Left ventricle myocardium inferior (tissue), 1 donor: Measurements from ENCODE around the gene PECR. TPM values are rescaled to one million over a fixed set of nuclear protein-coding genes. Genes with fewer than 3 reads are reported as not detected.

Source experiments
- DNase-seq: peaks from one replicate; pipeline ENCODE4 v3.0.0-alpha.2; 2020
- H3K27ac ChIP-seq: fragments of 200-600 bp; replicated peaks from 2 replicates; pipeline ENCODE4 v1.8.0; 2021
- H3K27me3 ChIP-seq: fragments of 200-600 bp; 2 replicates; pipeline ENCODE4 v1.8.0; 2021; ENCODE audit warnings: low read depth
- H3K36me3 ChIP-seq: fragments of 200-600 bp; 2 replicates; pipeline ENCODE4 v1.8.0; 2021
- H3K4me1 ChIP-seq: fragments of 200-600 bp; 2 replicates; pipeline ENCODE4 v1.8.0; 2021
- H3K4me3 ChIP-seq: fragments of 200-600 bp; 2 replicates; pipeline ENCODE4 v1.8.0; 2021; ENCODE audit warnings: mild to moderate bottlenecking, moderate library complexity
- H3K9me3 ChIP-seq: fragments of 200-600 bp; replicated peaks from 2 replicates; pipeline ENCODE4 v1.8.0; 2021
- intact Hi-C: fragments of 100-400 bp; cut with micrococcal nuclease; formaldehyde crosslinking; loops from one replicate; pipeline ENCODE4 v1.11.0; 2022
- total RNA-seq: library from RNA; stranded (reverse); fragmentation: NEBNext Ultra II Directional; extraction: Animal tissue kit (Norgen Biotek cat#: 25700); gene quantifications from one replicate; pipeline ENCODE4 v1.2.1, GENCODE V29; 2021
- TF ChIP-seq, protein P1 (sequence below): fragments of 200-600 bp; IDR thresholded peaks from 2 replicates; pipeline ENCODE4 v1.8.0; 2021; ENCODE audit warnings: antibody characterized with exemption, mild to moderate bottlenecking, borderline replicate concordance
- donor health status: DM: no; HTN: yes; CAD: no; lungs with severe emphysema.

Gene PECR
- total RNA-seq, 1 donor from 2014 or later: 4.0 TPM

DNA sequence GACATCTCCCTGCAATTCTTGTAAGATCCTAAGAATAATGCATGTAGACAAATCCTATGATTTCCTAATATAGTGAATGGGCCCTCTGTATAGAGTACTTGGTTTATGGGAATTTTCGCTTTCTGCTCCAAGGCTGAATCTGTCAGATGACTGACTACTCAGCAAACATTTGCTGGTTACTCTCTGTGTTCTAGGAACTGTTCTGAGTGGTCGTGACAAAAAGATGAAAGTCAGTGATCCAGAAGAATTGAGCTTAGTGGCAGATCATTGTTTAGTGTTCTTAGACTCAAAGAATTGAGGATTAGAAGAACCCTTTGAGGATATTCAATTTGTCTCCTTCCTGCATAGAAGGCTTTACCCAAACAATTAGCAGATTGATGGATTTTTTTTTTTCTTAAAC, 37.5 kb upstream of the PECR start:
- Histone ChIP-seq H3K27me3 (no peaks in the 10 kb centered on the region), H3K4me1 (peaks cover 29% of the 10 kb centered on the region), H3K36me3 (peaks cover 86% of the 10 kb centered on the region), H3K9me3 (no peaks in the 10 kb centered on the region), H3K27ac (no peak overlapping the region), H3K4me3 (no peak overlapping the region)
- TF ChIP-seq, protein P1, sequence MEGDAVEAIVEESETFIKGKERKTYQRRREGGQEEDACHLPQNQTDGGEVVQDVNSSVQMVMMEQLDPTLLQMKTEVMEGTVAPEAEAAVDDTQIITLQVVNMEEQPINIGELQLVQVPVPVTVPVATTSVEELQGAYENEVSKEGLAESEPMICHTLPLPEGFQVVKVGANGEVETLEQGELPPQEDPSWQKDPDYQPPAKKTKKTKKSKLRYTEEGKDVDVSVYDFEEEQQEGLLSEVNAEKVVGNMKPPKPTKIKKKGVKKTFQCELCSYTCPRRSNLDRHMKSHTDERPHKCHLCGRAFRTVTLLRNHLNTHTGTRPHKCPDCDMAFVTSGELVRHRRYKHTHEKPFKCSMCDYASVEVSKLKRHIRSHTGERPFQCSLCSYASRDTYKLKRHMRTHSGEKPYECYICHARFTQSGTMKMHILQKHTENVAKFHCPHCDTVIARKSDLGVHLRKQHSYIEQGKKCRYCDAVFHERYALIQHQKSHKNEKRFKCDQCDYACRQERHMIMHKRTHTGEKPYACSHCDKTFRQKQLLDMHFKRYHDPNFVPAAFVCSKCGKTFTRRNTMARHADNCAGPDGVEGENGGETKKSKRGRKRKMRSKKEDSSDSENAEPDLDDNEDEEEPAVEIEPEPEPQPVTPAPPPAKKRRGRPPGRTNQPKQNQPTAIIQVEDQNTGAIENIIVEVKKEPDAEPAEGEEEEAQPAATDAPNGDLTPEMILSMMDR: no peak
- no peak for DNase-seq
- intact Hi-C loops: no loop called here

DNA sequence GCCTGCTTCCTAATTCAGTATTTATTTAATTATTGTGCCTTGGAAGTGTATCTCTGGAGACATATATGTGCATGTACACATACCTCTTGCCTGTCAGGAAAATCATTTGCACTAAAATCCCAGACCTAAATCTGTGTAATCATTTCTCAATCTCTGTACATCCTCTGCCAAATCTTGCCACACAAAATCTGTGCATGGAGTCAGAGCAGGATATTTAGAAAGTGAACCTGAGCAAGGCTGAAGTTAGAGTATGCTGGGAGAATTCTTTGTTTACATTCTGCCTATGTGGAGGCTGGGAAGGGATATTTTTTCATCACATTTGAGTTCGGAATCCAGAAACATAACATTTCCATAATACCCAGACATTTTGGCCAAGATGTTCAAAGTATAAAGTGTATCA, 36.9 kb upstream of the PECR start:
- Histone ChIP-seq H3K36me3 (peaks cover 86% of the 10 kb centered on the region), H3K4me1 (peaks cover 34% of the 10 kb centered on the region), H3K27ac (no peak overlapping the region), H3K27me3 (no peaks in the 10 kb centered on the region), H3K9me3 (no peaks in the 10 kb centered on the region), H3K4me3 (no peak overlapping the region)
- intact Hi-C loops: no loop called here
- no peak for DNase-seq
- TF ChIP-seq, protein P1: no peak

- Histone ChIP-seq H3K4me1 (peaks cover 42% of the 10 kb centered on the region), H3K27me3 (no peaks in the 10 kb centered on the region), H3K36me3 (peaks cover 86% of the 10 kb centered on the region), H3K9me3 (no peaks in the 10 kb centered on the region), H3K4me3 (no peak overlapping the region), H3K27ac (no peak overlapping the region)
- no peak for DNase-seq
- intact Hi-C loops: no loop called here
- TF ChIP-seq, protein P1: no peak
Measured at GRCh38 chr2:216117561-216118340, 36.1 kb upstream of the PECR start.

GRCh38 chr2:216116418-216116817, 34.8 kb upstream of the PECR start:
- Histone ChIP-seq H3K4me3 (no peak overlapping the region), H3K4me1 (peaks cover 55% of the 10 kb centered on the region)
- intact Hi-C loops: no loop called here

GRCh38 chr2:216114714-216115531, 33.3 kb upstream of the PECR start:
- H3K27ac ChIP-seq: peak overlapping the region; percentile 88
- H3K4me1 ChIP-seq: peaks cover 70% of the 10 kb centered on the region
- peak; percentile 96 for DNase-seq
- peaks cover 71% of the 10 kb centered on the region for H3K36me3 ChIP-seq
- intact Hi-C loops: no loop called here
- H3K27me3 ChIP-seq: no peaks in the 10 kb centered on the region
- H3K9me3 ChIP-seq: no peaks in the 10 kb centered on the region
- TF ChIP-seq, protein P1: peak; percentile 88
- peak overlapping the region; percentile 68 for H3K4me3 ChIP-seq

More at GRCh38 chr2:216116418-216116817, 34.8 kb upstream of the PECR start:
- Histone ChIP-seq H3K36me3 (peaks cover 86% of the 10 kb centered on the region), H3K9me3 (no peaks in the 10 kb centered on the region), H3K27me3 (no peaks in the 10 kb centered on the region), H3K27ac (no peak overlapping the region)
- TF ChIP-seq, protein P1: no peak
- DNase-seq: no peak
